HG02623 (cell line): ENCODE measurements around the gene UNC93A.
A peak's percentile ranks its signal among the peaks of the same experiment; 100 is the strongest.
"Not testable (repeated sequence)": the region's sequence is repeated elsewhere in the genome, so short reads cannot be mapped to it uniquely, and the experiment has no call there.

ENCODE experiments used
- ATAC-seq: cut with Tn5 transposase; IDR thresholded peaks from one replicate; pipeline ENCODE4 v1.9.1; 2021; ENCODE audit warnings: moderate library complexity; ENCODE audit not compliant: unreplicated experiment

UNC93A gene

GRCh38 chr6:167270499-167271311, 20.4 kb upstream of the UNC93A start:
- no peak for ATAC-seq

GRCh38 chr6:167272151-167272550, 19.0 kb upstream of the UNC93A start:
- ATAC-seq, result no peak

- no peak for ATAC-seq
These were observed 18.3 kb upstream of the UNC93A start for GRCh38 chr6:167272696-167273379.

GRCh38 chr6:167274270-167274669, 16.8 kb upstream of the UNC93A start:
- no peak for ATAC-seq

GRCh38 chr6:167275001-167275400, 16.1 kb upstream of the UNC93A start:
- ATAC-seq, result no peak

- ATAC-seq, result no peak
These were observed 15.7 kb upstream of the UNC93A start for GRCh38 chr6:167275436-167275835.

- ATAC-seq, result no peak
These were observed 14.2 kb upstream of the UNC93A start for GRCh38 chr6:167276772-167277533.

GRCh38 chr6:167278173-167278940, 12.8 kb upstream of the UNC93A start:
- not testable (repeated sequence) for ATAC-seq

- ATAC-seq, result no peak
These were observed 11.2 kb upstream of the UNC93A start for GRCh38 chr6:167279766-167280446.

GRCh38 chr6:167280466-167280865, 10.6 kb upstream of the UNC93A start:
- ATAC-seq, result not testable (repeated sequence)

GRCh38 chr6:167282165-167282564, 8.9 kb upstream of the UNC93A start:
- no peak for ATAC-seq

- ATAC-seq, result not testable (repeated sequence)
These were observed 6.5 kb upstream of the UNC93A start for GRCh38 chr6:167284565-167284964.

- ATAC-seq, result no peak
These were observed 5.9 kb upstream of the UNC93A start for GRCh38 chr6:167285077-167285770.

- no peak for ATAC-seq
These were observed 3.5 kb upstream of the UNC93A start for GRCh38 chr6:167287513-167288048.

- peak; percentile 69 for ATAC-seq
These were observed 2.4 kb upstream of the UNC93A start for GRCh38 chr6:167288591-167289225.

- ATAC-seq, result not testable (repeated sequence)
These were observed 1.8 kb upstream of the UNC93A start for GRCh38 chr6:167289291-167289690.

GRCh38 chr6:167291623-167292300, 647 bp downstream of the UNC93A start:
- no peak for ATAC-seq
